ENCODE results near the gene RNPEP. TPM values are rescaled to one million over a fixed set of nuclear protein-coding genes. Genes with fewer than 3 reads are reported as not detected.
A peak's percentile ranks its signal among the peaks of the same experiment; 100 is the strongest.

The RNPEP gene, protein sequence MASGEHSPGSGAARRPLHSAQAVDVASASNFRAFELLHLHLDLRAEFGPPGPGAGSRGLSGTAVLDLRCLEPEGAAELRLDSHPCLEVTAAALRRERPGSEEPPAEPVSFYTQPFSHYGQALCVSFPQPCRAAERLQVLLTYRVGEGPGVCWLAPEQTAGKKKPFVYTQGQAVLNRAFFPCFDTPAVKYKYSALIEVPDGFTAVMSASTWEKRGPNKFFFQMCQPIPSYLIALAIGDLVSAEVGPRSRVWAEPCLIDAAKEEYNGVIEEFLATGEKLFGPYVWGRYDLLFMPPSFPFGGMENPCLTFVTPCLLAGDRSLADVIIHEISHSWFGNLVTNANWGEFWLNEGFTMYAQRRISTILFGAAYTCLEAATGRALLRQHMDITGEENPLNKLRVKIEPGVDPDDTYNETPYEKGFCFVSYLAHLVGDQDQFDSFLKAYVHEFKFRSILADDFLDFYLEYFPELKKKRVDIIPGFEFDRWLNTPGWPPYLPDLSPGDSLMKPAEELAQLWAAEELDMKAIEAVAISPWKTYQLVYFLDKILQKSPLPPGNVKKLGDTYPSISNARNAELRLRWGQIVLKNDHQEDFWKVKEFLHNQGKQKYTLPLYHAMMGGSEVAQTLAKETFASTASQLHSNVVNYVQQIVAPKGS
- total RNA-seq (ENCODE audit: unreplicated experiment), result 42.4 TPM
- long read RNA-seq, transcript RNPEP-201 (11 exons, 2,427 nt), result major isoform, 18 of 36 reads
- long read RNA-seq, partial matches to known transcripts, result 2 of 36 reads
- long read RNA-seq, other reads (novel, unspliced or antisense), result 16 of 36 reads

DNA sequence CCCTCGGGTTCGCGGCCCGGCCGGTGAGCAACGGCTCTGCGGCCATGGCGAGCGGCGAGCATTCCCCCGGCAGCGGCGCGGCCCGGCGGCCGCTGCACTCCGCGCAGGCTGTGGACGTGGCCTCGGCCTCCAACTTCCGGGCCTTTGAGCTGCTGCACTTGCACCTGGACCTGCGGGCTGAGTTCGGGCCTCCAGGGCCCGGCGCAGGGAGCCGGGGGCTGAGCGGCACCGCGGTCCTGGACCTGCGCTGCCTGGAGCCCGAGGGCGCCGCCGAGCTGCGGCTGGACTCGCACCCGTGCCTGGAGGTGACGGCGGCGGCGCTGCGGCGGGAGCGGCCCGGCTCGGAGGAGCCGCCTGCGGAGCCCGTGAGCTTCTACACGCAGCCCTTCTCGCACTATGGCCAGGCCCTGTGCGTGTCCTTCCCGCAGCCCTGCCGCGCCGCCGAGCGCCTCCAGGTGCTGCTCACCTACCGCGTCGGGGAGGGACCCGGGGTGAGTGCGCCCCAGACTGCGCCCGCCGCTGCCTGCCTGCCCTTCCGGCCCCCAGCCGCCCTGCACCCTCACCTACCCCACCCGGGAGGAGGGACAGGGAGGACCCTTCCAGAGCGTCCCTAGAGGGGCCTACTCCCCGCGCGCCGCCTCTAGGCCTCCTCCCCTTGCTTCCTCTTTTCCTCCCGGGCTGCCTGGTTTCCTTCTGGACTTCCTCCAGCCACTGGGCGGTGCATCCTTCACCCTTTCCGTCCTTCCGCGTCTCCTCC, at the start of gene RNPEP:
Gene RNPEP, plus strand, starts transcription at position 26 of the 757 bp plus-strand sequence. Its CDS starts 19 bp downstream, at position 45.
- no peak for TF ChIP-seq CTCF (IDR thresholded peaks at IDR 0.05; ENCODE audit: partially characterized antibody, unreplicated experiment)
- H3K27me3 Mint-ChIP-seq (ENCODE audit: unreplicated experiment), result peaks cover 6% of the 10 kb centered on the region
- DNase-seq, result peak; percentile 73
- peaks cover 12% of the 10 kb centered on the region for H3K4me1 Mint-ChIP-seq (ENCODE audit: low read depth, unreplicated experiment)
- no peaks in the 10 kb centered on the region for H3K36me3 Mint-ChIP-seq (ENCODE audit: unreplicated experiment)
- H3K9me3 Mint-ChIP-seq (ENCODE audit: unreplicated experiment), result peaks cover 8% of the 10 kb centered on the region
- H3K27ac Mint-ChIP-seq (ENCODE audit: unreplicated experiment), result peak within 1 kb of the TSS; percentile 95
- peak within 1 kb of the TSS; percentile 99 for H3K4me3 Mint-ChIP-seq (ENCODE audit: unreplicated experiment)

- no peak overlapping the region for H3K27ac Mint-ChIP-seq (ENCODE audit: unreplicated experiment)
- no peak for DNase-seq
- H3K4me1 Mint-ChIP-seq (ENCODE audit: low read depth, unreplicated experiment), result peaks cover 5% of the 10 kb centered on the region
- TF ChIP-seq CTCF (IDR thresholded peaks at IDR 0.05; ENCODE audit: partially characterized antibody, unreplicated experiment), result no peak
- no peaks in the 10 kb centered on the region for H3K9me3 Mint-ChIP-seq (ENCODE audit: unreplicated experiment)
- H3K36me3 Mint-ChIP-seq (ENCODE audit: unreplicated experiment), result no peaks in the 10 kb centered on the region
- H3K4me3 Mint-ChIP-seq (ENCODE audit: unreplicated experiment), result no peak overlapping the region
- H3K27me3 Mint-ChIP-seq (ENCODE audit: unreplicated experiment), result no peaks in the 10 kb centered on the region
These were observed 48.5 kb upstream of the RNPEP start for GRCh38 chr1:201933840-201934430.

- no peak for DNase-seq
- no peak for TF ChIP-seq CTCF (IDR thresholded peaks at IDR 0.05; ENCODE audit: partially characterized antibody, unreplicated experiment)
- Mint-ChIP-seq H3K4me1 (ENCODE audit: low read depth, unreplicated experiment) (peaks cover 23% of the 10 kb centered on the region), H3K4me3 (ENCODE audit: unreplicated experiment) (no peak overlapping the region), H3K9me3 (ENCODE audit: unreplicated experiment) (peaks cover 2% of the 10 kb centered on the region), H3K27ac (ENCODE audit: unreplicated experiment) (no peak overlapping the region), H3K36me3 (ENCODE audit: unreplicated experiment) (no peaks in the 10 kb centered on the region), H3K27me3 (ENCODE audit: unreplicated experiment) (peaks cover 4% of the 10 kb centered on the region)
These were observed 44.7 kb upstream of the RNPEP start for GRCh38 chr1:201937624-201938213.

- H3K36me3 Mint-ChIP-seq (ENCODE audit: unreplicated experiment), result no peaks in the 10 kb centered on the region
- no peak for TF ChIP-seq CTCF (IDR thresholded peaks at IDR 0.05; ENCODE audit: partially characterized antibody, unreplicated experiment)
- H3K4me1 Mint-ChIP-seq (ENCODE audit: low read depth, unreplicated experiment), result peaks cover 23% of the 10 kb centered on the region
- no peak overlapping the region for H3K4me3 Mint-ChIP-seq (ENCODE audit: unreplicated experiment)
- H3K27me3 Mint-ChIP-seq (ENCODE audit: unreplicated experiment), result peaks cover 4% of the 10 kb centered on the region
- no peak overlapping the region for H3K27ac Mint-ChIP-seq (ENCODE audit: unreplicated experiment)
- DNase-seq, result no peak
- H3K9me3 Mint-ChIP-seq (ENCODE audit: unreplicated experiment), result peaks cover 2% of the 10 kb centered on the region
These were observed 43.9 kb upstream of the RNPEP start for GRCh38 chr1:201938440-201939035.
